HCT116 (cell line): ENCODE measurements around the gene CDKN2A.

ENCODE experiments used
- CEBPB ChIP-seq: IDR thresholded peaks from 2 replicates; pipeline ENCODE4 v1.6.1; 2012; ENCODE audit warnings: low read depth
- CTCF ChIP-seq, 3 experiments: fragments of 200-600 bp in 1 of 3; sonication (generic) in 1 of 3; IDR thresholded peaks in 2 of 3; conservative IDR thresholded peaks in 1 of 3; 2 replicates each; pipeline ENCODE4 v1.5.1; 2012 to 2017; ENCODE audit warnings: low read depth in 2 of 3, low read length in 2 of 3, antibody characterized with exemption in 1 of 3, borderline replicate concordance in 1 of 3, control low read depth in 1 of 3, mild to moderate bottlenecking in 1 of 3, mixed read lengths in 1 of 3, mixed run types in 1 of 3, moderate library complexity in 1 of 3; ENCODE audit not compliant: insufficient read depth in 1 of 3
- EZH2phosphoT487 ChIP-seq: fragments of 200-600 bp; IDR thresholded peaks from 2 replicates; pipeline ENCODE4 v1.6.1; 2018; ENCODE audit warnings: antibody characterized with exemption, borderline replicate concordance
- POLR2A ChIP-seq: IDR thresholded peaks from 2 replicates; pipeline ENCODE4 v1.7.0; 2011; ENCODE audit warnings: borderline replicate concordance; ENCODE audit not compliant: insufficient read depth, insufficient read length; ENCODE audit errors: extremely low read depth
- ZFX ChIP-seq: fragments of 450-650 bp; IDR thresholded peaks from 2 replicates; pipeline ENCODE4 v1.6.1; 2017

- no peak for TF ChIP-seq CTCF (IDR thresholded peaks at IDR 0.05 in 2 of 3, conservative IDR thresholded peaks at IDR 0.05 in 1 of 3; ENCODE audit: borderline replicate concordance in 1 of 3, insufficient read depth in 1 of 3, low read depth in 2 of 3, low read length in 2 of 3)
- TF ChIP-seq CEBPB = no peak
- TF ChIP-seq POLR2A = no peak
- TF ChIP-seq ZFX = no peak
- no peak for TF ChIP-seq EZH2phosphoT487
Observed at GRCh38 chr9:21995006-21995665, 944 bp upstream of the CDKN2A start.
